Measurements from ENCODE around the gene ASIP.

DNA sequence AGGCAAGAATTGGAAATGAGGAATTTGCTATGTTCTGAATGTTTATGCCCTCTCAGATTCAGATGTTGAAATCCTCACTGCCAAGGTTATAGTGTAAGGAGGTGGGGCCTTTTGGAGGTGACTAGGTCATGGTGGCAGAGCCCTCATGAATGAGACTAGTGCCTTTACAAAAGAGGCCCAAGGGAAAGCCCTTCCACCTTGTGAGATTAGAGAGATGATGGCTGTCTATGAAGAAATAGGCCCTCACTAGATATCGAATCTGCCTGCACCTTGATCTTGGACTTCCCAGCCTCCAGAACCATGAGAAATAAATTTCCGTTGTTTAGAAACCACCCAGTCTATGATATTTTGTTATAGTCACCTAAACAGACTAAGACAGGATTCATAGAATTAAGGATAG lies 10.4 kb downstream of the ASIP start:
- TF ChIP-seq, protein P1, sequence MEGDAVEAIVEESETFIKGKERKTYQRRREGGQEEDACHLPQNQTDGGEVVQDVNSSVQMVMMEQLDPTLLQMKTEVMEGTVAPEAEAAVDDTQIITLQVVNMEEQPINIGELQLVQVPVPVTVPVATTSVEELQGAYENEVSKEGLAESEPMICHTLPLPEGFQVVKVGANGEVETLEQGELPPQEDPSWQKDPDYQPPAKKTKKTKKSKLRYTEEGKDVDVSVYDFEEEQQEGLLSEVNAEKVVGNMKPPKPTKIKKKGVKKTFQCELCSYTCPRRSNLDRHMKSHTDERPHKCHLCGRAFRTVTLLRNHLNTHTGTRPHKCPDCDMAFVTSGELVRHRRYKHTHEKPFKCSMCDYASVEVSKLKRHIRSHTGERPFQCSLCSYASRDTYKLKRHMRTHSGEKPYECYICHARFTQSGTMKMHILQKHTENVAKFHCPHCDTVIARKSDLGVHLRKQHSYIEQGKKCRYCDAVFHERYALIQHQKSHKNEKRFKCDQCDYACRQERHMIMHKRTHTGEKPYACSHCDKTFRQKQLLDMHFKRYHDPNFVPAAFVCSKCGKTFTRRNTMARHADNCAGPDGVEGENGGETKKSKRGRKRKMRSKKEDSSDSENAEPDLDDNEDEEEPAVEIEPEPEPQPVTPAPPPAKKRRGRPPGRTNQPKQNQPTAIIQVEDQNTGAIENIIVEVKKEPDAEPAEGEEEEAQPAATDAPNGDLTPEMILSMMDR (IDR thresholded peaks at IDR 0.05): no peak
- TF ChIP-seq POLR2A (IDR thresholded peaks at IDR 0.05): no peak
